Epithelial cell of esophagus (primary cell): ENCODE measurements around the gene SLC4A2.
"Not testable (repeated sequence)": the region's sequence is repeated elsewhere in the genome, so short reads cannot be mapped to it uniquely, and the experiment has no call there.

Experiments
- DNase-seq: peaks from one replicate; pipeline ENCODE4 v3.0.0; 2010; ENCODE audit warnings: low read depth
- H3K4me3 ChIP-seq: 2 replicates; pipeline ENCODE4 v1.5.1; 2011; ENCODE audit warnings: mild to moderate bottlenecking, low read length, control low read depth
- TF ChIP-seq, protein P1 (sequence below): IDR thresholded peaks from 2 replicates; pipeline ENCODE4 v1.5.1; 2011; ENCODE audit warnings: low read depth, mild to moderate bottlenecking, low read length, control low read depth, inconsistent platforms; ENCODE audit not compliant: insufficient read depth; ENCODE audit errors: missing control alignments

SLC4A2 gene, protein sequence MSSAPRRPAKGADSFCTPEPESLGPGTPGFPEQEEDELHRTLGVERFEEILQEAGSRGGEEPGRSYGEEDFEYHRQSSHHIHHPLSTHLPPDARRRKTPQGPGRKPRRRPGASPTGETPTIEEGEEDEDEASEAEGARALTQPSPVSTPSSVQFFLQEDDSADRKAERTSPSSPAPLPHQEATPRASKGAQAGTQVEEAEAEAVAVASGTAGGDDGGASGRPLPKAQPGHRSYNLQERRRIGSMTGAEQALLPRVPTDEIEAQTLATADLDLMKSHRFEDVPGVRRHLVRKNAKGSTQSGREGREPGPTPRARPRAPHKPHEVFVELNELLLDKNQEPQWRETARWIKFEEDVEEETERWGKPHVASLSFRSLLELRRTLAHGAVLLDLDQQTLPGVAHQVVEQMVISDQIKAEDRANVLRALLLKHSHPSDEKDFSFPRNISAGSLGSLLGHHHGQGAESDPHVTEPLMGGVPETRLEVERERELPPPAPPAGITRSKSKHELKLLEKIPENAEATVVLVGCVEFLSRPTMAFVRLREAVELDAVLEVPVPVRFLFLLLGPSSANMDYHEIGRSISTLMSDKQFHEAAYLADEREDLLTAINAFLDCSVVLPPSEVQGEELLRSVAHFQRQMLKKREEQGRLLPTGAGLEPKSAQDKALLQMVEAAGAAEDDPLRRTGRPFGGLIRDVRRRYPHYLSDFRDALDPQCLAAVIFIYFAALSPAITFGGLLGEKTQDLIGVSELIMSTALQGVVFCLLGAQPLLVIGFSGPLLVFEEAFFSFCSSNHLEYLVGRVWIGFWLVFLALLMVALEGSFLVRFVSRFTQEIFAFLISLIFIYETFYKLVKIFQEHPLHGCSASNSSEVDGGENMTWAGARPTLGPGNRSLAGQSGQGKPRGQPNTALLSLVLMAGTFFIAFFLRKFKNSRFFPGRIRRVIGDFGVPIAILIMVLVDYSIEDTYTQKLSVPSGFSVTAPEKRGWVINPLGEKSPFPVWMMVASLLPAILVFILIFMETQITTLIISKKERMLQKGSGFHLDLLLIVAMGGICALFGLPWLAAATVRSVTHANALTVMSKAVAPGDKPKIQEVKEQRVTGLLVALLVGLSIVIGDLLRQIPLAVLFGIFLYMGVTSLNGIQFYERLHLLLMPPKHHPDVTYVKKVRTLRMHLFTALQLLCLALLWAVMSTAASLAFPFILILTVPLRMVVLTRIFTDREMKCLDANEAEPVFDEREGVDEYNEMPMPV

DNA sequence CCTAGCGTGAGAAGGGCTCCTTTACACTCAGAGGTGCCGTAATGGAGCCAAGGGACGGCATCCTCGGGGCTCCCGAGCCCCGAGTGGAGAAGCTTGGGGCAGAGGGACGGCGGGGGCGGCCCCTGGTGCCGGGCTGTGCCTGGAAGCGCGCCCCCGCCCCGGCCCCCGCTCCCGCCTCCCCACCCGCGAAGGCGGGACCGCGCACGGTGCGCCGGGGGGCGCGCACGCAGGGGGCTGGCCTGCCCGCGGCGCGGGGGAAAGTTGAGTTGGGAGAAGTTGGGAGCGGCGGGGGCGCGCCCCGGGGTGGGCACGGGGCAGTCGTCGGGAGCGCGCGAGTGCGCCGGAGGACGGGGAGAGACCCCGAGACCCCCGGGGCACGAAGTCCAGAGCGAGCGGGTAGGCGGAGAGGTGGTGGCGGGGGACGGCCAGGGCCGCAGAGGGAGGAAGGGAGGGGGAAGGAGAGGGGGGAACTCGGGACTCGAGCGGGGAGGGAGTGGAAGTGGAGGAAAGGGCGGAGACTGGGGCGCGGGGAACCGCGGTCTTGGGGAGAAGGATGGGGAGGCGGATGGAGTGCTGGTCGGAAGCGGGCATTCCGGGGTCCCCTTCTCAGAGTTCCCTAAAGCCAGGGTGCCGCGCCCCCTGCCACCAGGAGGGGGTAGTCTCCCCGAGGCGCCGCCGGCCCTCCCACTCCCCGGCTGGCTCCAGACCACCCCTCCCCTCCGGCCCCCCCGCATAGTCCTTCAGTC, at the start of gene SLC4A2:
SLC4A2 (plus strand) TSS at position 223 of the 746 bp plus-strand sequence. CDS start 2,399 bp downstream, outside the sequence.
- DNase-seq, result peak; percentile 69
- TF ChIP-seq, protein P1, sequence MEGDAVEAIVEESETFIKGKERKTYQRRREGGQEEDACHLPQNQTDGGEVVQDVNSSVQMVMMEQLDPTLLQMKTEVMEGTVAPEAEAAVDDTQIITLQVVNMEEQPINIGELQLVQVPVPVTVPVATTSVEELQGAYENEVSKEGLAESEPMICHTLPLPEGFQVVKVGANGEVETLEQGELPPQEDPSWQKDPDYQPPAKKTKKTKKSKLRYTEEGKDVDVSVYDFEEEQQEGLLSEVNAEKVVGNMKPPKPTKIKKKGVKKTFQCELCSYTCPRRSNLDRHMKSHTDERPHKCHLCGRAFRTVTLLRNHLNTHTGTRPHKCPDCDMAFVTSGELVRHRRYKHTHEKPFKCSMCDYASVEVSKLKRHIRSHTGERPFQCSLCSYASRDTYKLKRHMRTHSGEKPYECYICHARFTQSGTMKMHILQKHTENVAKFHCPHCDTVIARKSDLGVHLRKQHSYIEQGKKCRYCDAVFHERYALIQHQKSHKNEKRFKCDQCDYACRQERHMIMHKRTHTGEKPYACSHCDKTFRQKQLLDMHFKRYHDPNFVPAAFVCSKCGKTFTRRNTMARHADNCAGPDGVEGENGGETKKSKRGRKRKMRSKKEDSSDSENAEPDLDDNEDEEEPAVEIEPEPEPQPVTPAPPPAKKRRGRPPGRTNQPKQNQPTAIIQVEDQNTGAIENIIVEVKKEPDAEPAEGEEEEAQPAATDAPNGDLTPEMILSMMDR, result peak; percentile 43

DNA sequence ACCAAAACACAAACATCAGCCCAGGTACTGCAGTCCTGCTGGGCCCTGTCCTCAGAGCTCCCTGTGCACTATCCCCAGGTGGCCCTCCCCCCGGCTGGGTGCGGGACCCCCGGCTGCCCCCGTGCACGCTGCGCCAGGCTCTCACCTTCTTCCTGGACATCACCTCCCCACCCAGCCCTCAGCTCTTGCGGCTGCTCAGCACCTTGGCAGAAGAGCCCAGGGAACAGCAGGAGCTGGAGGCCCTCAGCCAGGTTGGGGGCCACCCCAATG, 49.4 kb upstream of the SLC4A2 start:
- TF ChIP-seq, protein P1, result no peak
- no peak overlapping the region for H3K4me3 ChIP-seq
- no peak for DNase-seq

More for the DNA sequence above, at the start of gene SLC4A2:
- H3K4me3 ChIP-seq, result peak within 1 kb of the TSS; percentile 96

DNA sequence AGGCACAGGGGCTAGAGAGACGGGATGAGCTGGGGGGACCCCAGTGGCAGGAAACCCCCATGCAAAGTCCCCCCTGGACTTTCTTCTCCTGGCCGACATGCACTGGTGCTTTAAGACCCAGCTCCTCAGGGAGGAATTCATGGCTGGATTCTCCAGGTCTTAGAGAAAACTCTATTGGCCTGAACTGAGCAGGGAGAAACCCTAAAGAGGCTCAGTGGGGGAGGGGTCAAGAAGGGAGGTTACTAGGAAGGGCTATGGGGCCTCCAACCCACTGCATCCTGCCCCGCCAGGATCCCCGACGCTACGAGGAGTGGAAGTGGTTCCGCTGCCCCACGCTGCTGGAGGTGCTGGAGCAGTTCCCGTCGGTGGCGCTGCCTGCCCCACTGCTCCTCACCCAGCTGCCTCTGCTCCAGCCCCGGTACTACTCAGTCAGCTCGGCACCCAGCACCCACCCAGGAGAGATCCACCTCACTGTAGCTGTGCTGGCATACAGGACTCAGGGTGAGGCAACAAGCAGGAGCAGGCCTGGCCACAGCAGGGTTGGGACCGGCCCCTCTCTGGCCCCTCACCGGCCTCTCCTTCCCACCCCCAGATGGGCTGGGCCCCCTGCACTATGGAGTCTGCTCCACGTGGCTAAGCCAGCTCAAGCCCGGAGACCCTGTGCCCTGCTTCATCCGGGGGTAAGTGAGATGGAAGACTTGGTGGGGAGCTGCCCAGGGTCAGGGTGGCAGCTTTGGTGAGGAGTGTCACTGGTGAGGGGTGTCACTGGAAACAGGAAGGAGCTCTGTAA, 48.9 kb upstream of the SLC4A2 start:
- no peak for DNase-seq
- TF ChIP-seq, protein P1, result no peak
- H3K4me3 ChIP-seq, result no peak overlapping the region

DNA sequence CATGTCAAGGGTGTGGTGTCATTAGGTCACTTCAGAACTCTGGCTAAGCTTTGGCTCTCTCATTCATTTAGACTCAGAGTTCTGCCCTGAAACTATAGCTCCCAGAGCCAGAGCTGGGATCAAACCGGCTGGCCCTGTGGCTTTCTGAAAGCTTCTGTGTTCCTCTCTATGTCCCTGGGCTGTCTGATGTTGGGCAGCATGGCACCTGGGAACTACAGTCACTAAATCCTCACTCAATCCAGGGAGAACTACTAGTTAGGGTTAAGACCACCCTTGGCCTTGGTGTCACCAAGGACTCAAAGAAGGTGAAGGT, 48.3 kb upstream of the SLC4A2 start:
- no peak for DNase-seq
- H3K4me3 ChIP-seq, result no peak overlapping the region
- TF ChIP-seq, protein P1, result no peak

DNA sequence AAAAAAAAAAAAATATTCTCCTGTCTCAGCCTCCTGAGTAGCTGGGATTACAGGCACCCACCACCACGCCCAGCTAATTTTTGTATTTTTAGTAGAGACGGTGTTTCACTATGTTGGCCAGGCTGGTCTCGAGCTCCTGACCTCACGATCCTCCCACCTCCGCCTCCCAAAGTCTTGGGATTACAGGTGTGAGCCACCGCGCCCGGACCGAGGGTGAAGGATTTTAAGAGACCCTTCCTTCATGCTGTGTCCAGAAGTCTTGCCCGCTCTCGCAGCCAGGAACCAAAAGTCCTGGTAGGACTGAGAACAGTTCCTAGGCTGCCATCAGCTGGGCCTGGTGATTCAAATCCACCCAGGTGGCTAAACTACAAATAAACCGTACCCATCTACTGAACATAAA, 47.8 kb upstream of the SLC4A2 start:
- H3K4me3 ChIP-seq, DNase-seq: not testable (repeated sequence)

DNA sequence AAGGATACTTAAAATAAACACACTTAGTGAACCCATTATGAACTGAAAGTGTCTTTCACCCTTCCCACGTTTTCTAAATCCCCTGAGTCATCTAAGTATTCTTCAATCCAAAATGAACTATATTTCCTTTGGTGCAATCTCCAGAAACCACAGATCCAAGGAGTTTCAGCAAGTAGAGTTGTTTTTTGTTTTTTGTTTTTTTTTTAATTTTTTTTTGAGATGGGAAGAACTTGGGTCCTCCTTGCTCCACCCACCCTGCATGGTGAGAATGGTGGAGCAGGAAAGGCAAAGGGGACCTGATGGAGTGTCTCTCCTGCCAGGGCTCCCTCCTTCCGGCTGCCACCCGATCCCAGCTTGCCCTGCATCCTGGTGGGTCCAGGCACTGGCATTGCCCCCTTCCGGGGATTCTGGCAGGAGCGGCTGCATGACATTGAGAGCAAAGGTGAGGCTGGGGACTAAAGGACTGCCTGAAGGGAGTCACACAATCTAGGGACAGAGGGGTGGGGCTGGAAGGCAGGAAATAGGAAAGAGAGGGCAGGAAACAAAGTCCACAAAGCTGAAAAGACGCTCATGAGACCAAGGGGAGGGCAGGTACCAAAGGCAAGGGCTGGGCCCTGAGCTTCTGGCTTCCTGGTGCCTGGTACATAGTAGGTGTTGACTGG, 47.2 kb upstream of the SLC4A2 start:
- DNase-seq, result no peak
- TF ChIP-seq, protein P1, result no peak
- no peak overlapping the region for H3K4me3 ChIP-seq
